ENCODE data around the gene MAP3K2.

DNA sequence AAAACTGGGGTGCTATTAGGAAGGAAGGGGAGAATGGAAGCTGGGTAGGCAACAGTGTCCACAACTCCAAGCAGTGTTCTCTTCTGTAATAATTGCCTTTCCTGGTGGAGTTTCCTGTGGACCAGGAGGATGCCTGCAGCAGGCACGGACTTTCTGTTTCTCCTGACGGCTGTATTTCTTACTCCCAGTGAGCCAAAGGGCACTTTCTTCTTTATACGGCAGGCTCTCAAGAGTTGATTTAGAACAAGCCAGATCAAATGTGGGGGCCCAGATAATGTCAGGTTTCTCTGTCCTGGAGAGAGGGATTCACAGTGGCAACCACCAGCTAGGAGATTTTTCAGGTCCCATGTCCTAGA lies 17.5 kb upstream of the MAP3K2 start:
- TF ChIP-seq, protein P1, sequence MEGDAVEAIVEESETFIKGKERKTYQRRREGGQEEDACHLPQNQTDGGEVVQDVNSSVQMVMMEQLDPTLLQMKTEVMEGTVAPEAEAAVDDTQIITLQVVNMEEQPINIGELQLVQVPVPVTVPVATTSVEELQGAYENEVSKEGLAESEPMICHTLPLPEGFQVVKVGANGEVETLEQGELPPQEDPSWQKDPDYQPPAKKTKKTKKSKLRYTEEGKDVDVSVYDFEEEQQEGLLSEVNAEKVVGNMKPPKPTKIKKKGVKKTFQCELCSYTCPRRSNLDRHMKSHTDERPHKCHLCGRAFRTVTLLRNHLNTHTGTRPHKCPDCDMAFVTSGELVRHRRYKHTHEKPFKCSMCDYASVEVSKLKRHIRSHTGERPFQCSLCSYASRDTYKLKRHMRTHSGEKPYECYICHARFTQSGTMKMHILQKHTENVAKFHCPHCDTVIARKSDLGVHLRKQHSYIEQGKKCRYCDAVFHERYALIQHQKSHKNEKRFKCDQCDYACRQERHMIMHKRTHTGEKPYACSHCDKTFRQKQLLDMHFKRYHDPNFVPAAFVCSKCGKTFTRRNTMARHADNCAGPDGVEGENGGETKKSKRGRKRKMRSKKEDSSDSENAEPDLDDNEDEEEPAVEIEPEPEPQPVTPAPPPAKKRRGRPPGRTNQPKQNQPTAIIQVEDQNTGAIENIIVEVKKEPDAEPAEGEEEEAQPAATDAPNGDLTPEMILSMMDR (conservative IDR thresholded peaks at IDR 0.05; ENCODE audit: low read length) = no peak
- TF ChIP-seq EZH2phosphoT487 (IDR thresholded peaks at IDR 0.05; ENCODE audit: borderline replicate concordance) = no peak

All from Loucy (cell line).